Neural progenitor cell (in vitro differentiated cells): ENCODE results near the gene RAB15.

Experiments used
- CTCF ChIP-seq: fragments of 200-600 bp; sonication (generic); IDR thresholded peaks from 2 replicates; pipeline ENCODE4 v1.5.1; 2017; ENCODE audit warnings: antibody characterized with exemption, mild to moderate bottlenecking
- EZH2 ChIP-seq: fragments of 200-600 bp; sonication (generic); IDR thresholded peaks from 2 replicates; pipeline ENCODE4 v1.6.1; 2017; ENCODE audit warnings: antibody characterized with exemption, mild to moderate bottlenecking, moderate library complexity
- EZH2phosphoT487 ChIP-seq: fragments of 200-600 bp; sonication (generic); IDR thresholded peaks from 2 replicates; pipeline ENCODE4 v1.6.1; 2017; ENCODE audit warnings: antibody characterized with exemption

- TF ChIP-seq CTCF: no peak
- no peak for TF ChIP-seq EZH2phosphoT487
- no peak for TF ChIP-seq EZH2
Measured at GRCh38 chr14:64968651-64969050, 3.5 kb downstream of the RAB15 start.
